ENCODE results near the gene IL10RA.

Gene IL10RA

DNA sequence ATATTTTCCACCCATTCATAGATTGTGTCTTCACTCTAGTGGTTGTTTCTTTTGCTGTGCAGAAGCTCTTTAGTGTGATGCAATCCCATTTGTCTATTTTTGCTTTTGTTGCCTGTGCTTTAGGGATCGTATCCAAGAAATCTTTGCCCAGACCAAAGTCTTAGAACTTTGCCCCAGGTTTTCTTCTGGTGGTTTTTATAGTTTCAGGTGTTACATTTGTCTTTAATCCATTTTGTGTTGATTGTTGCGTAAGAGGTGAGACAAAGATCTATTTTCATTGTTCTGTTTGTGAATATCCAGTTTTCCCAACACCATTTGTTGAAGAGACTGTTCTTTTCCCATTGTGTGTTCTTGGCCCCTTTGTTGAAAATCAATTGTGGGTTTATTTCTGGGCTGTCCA, 6.4 kb downstream of the IL10RA start:
- TF ChIP-seq, protein P1, sequence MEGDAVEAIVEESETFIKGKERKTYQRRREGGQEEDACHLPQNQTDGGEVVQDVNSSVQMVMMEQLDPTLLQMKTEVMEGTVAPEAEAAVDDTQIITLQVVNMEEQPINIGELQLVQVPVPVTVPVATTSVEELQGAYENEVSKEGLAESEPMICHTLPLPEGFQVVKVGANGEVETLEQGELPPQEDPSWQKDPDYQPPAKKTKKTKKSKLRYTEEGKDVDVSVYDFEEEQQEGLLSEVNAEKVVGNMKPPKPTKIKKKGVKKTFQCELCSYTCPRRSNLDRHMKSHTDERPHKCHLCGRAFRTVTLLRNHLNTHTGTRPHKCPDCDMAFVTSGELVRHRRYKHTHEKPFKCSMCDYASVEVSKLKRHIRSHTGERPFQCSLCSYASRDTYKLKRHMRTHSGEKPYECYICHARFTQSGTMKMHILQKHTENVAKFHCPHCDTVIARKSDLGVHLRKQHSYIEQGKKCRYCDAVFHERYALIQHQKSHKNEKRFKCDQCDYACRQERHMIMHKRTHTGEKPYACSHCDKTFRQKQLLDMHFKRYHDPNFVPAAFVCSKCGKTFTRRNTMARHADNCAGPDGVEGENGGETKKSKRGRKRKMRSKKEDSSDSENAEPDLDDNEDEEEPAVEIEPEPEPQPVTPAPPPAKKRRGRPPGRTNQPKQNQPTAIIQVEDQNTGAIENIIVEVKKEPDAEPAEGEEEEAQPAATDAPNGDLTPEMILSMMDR (conservative IDR thresholded peaks at IDR 0.05; ENCODE audit: low read depth, low read length): no peak
- no peak for DNase-seq (ENCODE audit: low read depth)
- H3K4me3 ChIP-seq (ENCODE audit: low read length): no peak overlapping the region

DNA sequence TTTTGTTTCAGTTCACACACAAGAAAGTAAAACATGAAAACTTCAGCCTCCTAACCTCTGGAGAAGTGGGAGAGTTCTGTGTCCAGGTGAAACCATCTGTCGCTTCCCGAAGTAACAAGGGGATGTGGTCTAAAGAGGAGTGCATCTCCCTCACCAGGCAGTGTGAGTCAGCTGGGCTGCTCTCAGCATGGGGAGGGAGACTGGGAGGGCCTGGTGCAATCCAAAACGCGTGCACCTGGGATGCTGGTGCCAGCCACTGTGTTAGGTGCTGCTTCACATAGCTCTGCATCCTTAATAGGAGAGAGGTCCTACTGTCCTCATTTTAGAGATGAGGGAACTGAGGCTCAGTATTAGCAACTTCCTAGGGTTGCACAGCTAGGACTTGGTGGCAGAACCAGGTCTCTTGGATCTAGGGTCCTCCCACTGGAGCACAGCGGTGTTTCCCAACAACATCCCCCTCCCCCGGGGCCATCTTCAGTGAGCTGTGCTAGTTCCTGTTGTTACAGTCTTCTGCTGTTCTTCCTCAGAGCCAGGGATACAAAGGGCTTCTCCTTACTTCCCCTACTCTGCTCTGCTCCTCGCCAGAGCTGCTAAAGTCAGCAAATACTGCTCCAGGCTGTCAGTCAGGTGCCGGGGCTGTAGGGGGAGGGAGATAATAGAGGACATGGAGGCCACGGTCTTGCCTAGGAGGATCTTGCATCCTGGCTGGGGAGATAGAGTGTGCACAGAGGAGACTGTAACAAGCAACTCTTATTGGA, 8.0 kb downstream of the IL10RA start:
- H3K4me3 ChIP-seq (ENCODE audit: low read length): no peak overlapping the region
- no peak for DNase-seq (ENCODE audit: low read depth)
- TF ChIP-seq, protein P1 (conservative IDR thresholded peaks at IDR 0.05; ENCODE audit: low read depth, low read length): no peak

DNA sequence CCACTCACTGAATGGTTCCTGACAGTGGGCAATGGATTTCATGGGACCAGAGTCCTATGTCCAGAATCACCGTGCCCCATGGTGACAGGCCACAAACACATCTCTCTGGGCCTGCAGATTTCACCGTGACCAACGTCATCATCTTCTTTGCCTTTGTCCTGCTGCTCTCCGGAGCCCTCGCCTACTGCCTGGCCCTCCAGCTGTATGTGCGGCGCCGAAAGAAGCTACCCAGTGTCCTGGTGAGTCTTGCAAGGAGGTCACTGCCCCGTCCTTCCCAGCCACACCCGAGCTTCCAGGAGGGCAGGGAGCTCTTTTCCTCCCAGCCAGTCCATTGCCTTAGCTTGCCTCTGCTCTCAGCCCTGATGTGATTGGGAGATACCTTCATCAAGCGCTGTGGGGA, 9.3 kb downstream of the IL10RA start:
- TF ChIP-seq, protein P1 (conservative IDR thresholded peaks at IDR 0.05; ENCODE audit: low read depth, low read length): no peak
- no peak for DNase-seq (ENCODE audit: low read depth)
- H3K4me3 ChIP-seq (ENCODE audit: low read length): no peak overlapping the region

DNA sequence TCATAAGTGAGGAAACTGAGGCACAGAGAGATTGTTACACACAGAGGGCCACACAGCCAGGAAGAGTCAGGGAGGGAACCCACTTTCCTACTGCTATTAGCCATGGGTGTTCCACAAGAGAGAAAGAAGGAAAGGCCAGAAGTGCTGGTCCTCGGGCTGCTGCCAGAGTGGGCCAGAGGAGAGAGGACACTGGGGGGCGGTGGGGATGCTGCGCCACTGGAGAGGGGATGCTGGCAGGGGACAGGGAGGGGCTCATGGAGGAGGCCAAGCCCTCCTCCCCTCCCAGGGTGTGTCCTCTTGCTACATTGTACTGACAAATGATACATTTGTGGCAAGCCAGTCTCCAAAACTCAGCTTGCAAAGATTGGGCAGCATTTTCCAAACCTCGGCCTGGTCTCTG, 9.9 kb downstream of the IL10RA start:
- no peak overlapping the region for H3K4me3 ChIP-seq (ENCODE audit: low read length)
- DNase-seq (ENCODE audit: low read depth): no peak
- TF ChIP-seq, protein P1 (conservative IDR thresholded peaks at IDR 0.05; ENCODE audit: low read depth, low read length): no peak

DNA sequence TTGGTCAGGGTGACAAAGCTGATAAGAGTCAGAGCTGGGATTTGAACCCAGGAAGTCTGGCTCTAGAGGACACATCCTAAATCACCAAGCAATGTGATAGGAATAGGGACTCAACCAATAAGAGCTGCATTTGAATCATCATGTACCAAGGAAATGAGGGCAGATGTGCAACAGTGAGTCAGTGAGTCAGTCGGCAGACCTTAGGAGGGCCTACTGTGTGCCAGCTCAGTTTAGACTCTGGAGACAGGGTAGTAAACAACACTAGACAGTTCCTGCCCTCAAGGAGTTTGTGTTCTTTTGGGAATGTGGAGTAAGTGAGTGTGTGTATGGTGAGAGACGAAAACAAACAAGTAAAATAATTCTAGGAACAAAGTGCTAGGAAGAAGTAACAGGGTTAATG, 11.2 kb downstream of the IL10RA start:
- TF ChIP-seq, protein P1 (conservative IDR thresholded peaks at IDR 0.05; ENCODE audit: low read depth, low read length): no peak
- H3K4me3 ChIP-seq (ENCODE audit: low read length): no peak overlapping the region
- DNase-seq (ENCODE audit: low read depth): no peak

DNA sequence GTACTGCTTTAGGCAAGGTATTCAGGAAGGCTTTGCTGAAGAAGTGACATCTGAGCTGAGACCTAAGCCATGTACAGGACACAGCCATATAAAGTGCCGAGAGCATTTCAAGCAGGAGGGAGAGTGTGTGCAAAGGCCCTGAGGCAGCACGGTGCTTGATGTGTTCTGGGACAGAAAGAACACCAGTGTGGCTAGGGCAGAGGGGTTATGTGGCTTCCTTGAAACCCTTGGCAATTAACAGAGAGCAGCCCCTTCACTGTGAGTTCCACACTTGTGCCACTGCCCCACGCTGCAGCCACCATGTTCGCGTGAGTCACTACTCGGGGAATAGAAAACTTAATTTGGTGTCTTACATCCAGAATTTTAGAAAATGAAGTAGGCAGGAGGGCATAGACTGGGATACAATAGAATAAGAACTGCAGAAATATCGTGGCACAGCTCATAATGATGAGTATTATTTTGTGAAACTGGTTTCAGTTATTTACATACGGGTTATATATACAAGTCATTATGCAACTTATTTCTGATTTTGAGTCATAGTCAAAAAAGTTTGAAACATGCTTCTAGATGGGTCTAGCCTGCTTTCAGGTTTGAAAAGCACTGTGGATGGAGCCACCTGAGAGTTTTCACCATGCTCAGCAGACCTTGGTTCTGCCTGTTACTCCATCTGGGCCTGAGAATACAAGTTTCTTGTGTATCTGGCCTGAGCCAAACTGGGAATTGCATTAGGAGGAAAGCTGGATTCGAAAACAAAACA, 11.8 kb downstream of the IL10RA start:
- DNase-seq (ENCODE audit: low read depth): no peak
- TF ChIP-seq, protein P1 (conservative IDR thresholded peaks at IDR 0.05; ENCODE audit: low read depth, low read length): no peak

More for the DNA sequence above, 11.8 kb downstream of the IL10RA start:
- no peak overlapping the region for H3K4me3 ChIP-seq (ENCODE audit: low read length)

Measured in retinal pigment epithelial cell (primary cell).